ENCODE measurements around the gene SKIC3. TPM values are rescaled to one million over a fixed set of nuclear protein-coding genes. Genes with fewer than 3 reads are reported as not detected.
A peak's percentile ranks its signal among the peaks of the same experiment; 100 is the strongest.

SKIC3 gene
- total and polyA plus RNA-seq, 2 experiments from 2014 or later = 36.0 to 93.3 TPM

DNA sequence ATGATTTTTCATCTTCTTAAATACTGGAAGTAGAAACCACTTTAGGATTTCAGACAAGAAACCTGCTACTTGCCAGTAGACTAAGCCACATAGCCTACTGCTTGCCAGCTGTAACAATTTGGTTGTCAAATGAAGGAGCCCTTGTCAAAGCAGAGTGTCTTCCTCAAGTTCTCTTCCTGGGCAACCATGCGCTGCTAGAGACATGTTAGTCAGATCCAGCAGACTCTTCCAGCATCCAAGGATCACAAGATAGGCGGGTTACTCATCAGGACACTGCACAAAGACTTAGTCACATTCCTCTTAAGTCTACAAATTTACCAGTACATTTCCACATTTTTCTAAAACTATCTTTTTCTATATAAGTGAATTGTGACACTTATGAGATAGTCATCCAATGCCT is 24.4 kb downstream of the SKIC3 start:
- 93% methylated on average over 2 of the region's 2 CpGs for WGBS (ENCODE audit: low lambda C conversion rate, missing lambda C conversion rate)
- Histone ChIP-seq H4K20me1 (ENCODE audit: insufficient read depth, poor library complexity, severe bottlenecking) (no peaks in the 10 kb centered on the region), H3K9me3 (ENCODE audit: low read depth) (no peaks in the 10 kb centered on the region), H3K36me3 (replicated peaks; ENCODE audit: insufficient read depth, low read depth) (peaks cover 9% of the 10 kb centered on the region), H3K4me3 (no peak overlapping the region), H3K27ac (no peak overlapping the region), H3K9me2 (replicated peaks; ENCODE audit: insufficient read depth) (no peaks in the 10 kb centered on the region), H3K79me2 (no peaks in the 10 kb centered on the region), H2AFZ (no peak overlapping the region), H3K27me3 (no peaks in the 10 kb centered on the region), H3K4me2 (no peak overlapping the region), H3K4me1 (ENCODE audit: insufficient read depth) (no peaks in the 10 kb centered on the region)
- peak; percentile 15 for DNase-seq (ENCODE audit: low spot score)
- TF ChIP-seq EZH2phosphoT487 (IDR thresholded peaks at IDR 0.05; ENCODE audit: low read depth, severe bottlenecking, unreplicated experiment) (no peak), EZH2 (IDR thresholded peaks at IDR 0.05; ENCODE audit: borderline replicate concordance) (no peak)
- TF ChIP-seq, protein P1, sequence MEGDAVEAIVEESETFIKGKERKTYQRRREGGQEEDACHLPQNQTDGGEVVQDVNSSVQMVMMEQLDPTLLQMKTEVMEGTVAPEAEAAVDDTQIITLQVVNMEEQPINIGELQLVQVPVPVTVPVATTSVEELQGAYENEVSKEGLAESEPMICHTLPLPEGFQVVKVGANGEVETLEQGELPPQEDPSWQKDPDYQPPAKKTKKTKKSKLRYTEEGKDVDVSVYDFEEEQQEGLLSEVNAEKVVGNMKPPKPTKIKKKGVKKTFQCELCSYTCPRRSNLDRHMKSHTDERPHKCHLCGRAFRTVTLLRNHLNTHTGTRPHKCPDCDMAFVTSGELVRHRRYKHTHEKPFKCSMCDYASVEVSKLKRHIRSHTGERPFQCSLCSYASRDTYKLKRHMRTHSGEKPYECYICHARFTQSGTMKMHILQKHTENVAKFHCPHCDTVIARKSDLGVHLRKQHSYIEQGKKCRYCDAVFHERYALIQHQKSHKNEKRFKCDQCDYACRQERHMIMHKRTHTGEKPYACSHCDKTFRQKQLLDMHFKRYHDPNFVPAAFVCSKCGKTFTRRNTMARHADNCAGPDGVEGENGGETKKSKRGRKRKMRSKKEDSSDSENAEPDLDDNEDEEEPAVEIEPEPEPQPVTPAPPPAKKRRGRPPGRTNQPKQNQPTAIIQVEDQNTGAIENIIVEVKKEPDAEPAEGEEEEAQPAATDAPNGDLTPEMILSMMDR (IDR thresholded peaks at IDR 0.05; ENCODE audit: poor library complexity) = no peak

DNA sequence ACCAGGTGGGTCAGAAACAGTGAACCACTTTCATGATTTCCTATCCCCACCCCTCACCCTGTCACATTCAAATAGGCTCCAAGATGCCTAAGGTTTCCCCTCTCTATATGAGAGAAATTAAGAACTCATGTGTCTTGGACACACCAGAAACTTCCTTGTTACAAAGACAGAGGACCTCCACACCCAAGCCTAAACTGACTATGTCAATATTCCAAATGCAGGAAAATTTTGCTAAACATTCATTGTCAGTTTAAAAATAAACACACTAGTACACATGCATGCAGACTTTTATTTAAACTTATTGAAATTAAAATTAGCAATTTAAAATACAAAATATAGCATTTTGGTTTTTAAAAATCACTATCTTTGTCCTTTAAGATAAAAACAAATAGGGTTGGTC is 26.2 kb downstream of the SKIC3 start:
- no peak overlapping the region for H3K27ac ChIP-seq
- H3K27me3 ChIP-seq = no peaks in the 10 kb centered on the region

DNA sequence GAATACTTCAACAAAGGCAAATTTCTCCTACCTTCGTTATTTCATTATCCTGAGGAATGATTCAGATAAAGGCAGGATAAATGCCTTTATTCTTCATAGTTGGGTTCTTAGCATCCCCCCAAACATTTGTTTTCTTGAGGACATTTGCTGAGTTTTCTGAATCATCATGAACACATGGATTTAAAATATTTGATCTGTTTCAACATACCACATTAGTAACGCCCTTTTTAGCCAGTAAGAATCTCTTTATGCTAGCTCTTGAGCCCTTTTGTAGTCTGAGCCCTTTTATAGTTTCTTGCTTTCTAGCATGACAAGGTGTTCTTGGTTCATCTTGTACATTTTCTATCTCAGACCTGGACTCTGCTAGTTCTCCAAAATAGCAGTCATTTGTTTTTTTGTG is 27.9 kb downstream of the SKIC3 start:
- Histone ChIP-seq H3K36me3 (replicated peaks; ENCODE audit: insufficient read depth, low read depth) (peaks cover 7% of the 10 kb centered on the region), H3K4me2 (no peak overlapping the region), H3K4me3 (no peak overlapping the region), H3K9me2 (replicated peaks; ENCODE audit: insufficient read depth) (no peaks in the 10 kb centered on the region), H3K4me1 (ENCODE audit: insufficient read depth) (no peaks in the 10 kb centered on the region), H2AFZ (no peak overlapping the region), H3K27ac (no peak overlapping the region), H3K9me3 (ENCODE audit: low read depth) (no peaks in the 10 kb centered on the region), H3K27me3 (no peaks in the 10 kb centered on the region), H3K79me2 (no peaks in the 10 kb centered on the region), H4K20me1 (ENCODE audit: insufficient read depth, poor library complexity, severe bottlenecking) (no peaks in the 10 kb centered on the region)
- 93% methylated on average over 2 of the region's 2 CpGs for WGBS (ENCODE audit: low lambda C conversion rate, missing lambda C conversion rate)
- no peak for TF ChIP-seq EZH2 (IDR thresholded peaks at IDR 0.05; ENCODE audit: borderline replicate concordance)
- DNase-seq (ENCODE audit: low spot score) = no peak

More for the DNA sequence above, 26.2 kb downstream of the SKIC3 start:
- no peak overlapping the region for H3K4me2 ChIP-seq
- DNase-seq (ENCODE audit: low spot score) = no peak
- H3K9me3 ChIP-seq (ENCODE audit: low read depth) = no peaks in the 10 kb centered on the region
- H3K9me2 ChIP-seq (replicated peaks; ENCODE audit: insufficient read depth) = no peaks in the 10 kb centered on the region
- no peaks in the 10 kb centered on the region for H3K79me2 ChIP-seq
- TF ChIP-seq, protein P1 (IDR thresholded peaks at IDR 0.05; ENCODE audit: poor library complexity) = no peak
- TF ChIP-seq EZH2 (IDR thresholded peaks at IDR 0.05; ENCODE audit: borderline replicate concordance) = no peak
- TF ChIP-seq EZH2phosphoT487 (IDR thresholded peaks at IDR 0.05; ENCODE audit: low read depth, severe bottlenecking, unreplicated experiment) = no peak
- H3K36me3 ChIP-seq (replicated peaks; ENCODE audit: insufficient read depth, low read depth) = peaks cover 7% of the 10 kb centered on the region
- no peak overlapping the region for H2AFZ ChIP-seq
- no peaks in the 10 kb centered on the region for H3K4me1 ChIP-seq (ENCODE audit: insufficient read depth)
- no peak overlapping the region for H3K4me3 ChIP-seq
- no peaks in the 10 kb centered on the region for H4K20me1 ChIP-seq (ENCODE audit: insufficient read depth, poor library complexity, severe bottlenecking)

DNA sequence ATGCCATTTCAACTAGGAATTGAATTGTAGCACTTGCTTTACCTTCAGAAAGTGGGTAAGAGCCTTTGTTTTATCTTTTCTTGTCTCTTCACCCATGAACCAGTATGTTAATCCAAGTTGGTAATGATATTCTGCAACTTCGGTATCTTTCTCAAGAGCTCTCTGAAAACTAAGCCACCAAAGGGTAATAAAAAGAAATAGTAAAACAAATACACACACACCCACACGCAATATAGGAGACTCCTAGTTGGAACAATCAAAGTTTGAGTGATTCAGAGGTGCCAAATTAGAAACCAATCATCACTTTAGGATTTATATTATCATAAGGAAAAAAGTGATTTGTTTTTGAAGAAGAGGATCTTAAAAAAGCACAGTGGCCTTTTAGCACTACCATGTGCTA is 30.4 kb downstream of the SKIC3 start:
- Histone ChIP-seq H3K4me1 (ENCODE audit: insufficient read depth) (no peaks in the 10 kb centered on the region), H3K27ac (no peak overlapping the region), H3K9me2 (replicated peaks; ENCODE audit: insufficient read depth) (no peaks in the 10 kb centered on the region), H3K79me2 (no peaks in the 10 kb centered on the region), H3K27me3 (no peaks in the 10 kb centered on the region), H4K20me1 (ENCODE audit: insufficient read depth, poor library complexity, severe bottlenecking) (no peaks in the 10 kb centered on the region), H3K9me3 (ENCODE audit: low read depth) (no peaks in the 10 kb centered on the region), H3K4me2 (no peak overlapping the region), H3K36me3 (replicated peaks; ENCODE audit: insufficient read depth, low read depth) (peaks cover 7% of the 10 kb centered on the region), H2AFZ (no peak overlapping the region), H3K4me3 (no peak overlapping the region)
- 84% methylated on average over 2 of the region's 2 CpGs for WGBS (ENCODE audit: low lambda C conversion rate, missing lambda C conversion rate)
- DNase-seq (ENCODE audit: low spot score) = no peak
- TF ChIP-seq EZH2 (IDR thresholded peaks at IDR 0.05; ENCODE audit: borderline replicate concordance) (no peak), EZH2phosphoT487 (IDR thresholded peaks at IDR 0.05; ENCODE audit: low read depth, severe bottlenecking, unreplicated experiment) (no peak)
- TF ChIP-seq, protein P1 (IDR thresholded peaks at IDR 0.05; ENCODE audit: poor library complexity) = no peak

Measured in hepatocyte (in vitro differentiated cells).